22Rv1 (cell line): ENCODE measurements around the gene KCNIP4.

Source experiments
- H3K27ac ChIP-seq: fragments of 450-650 bp; 2 replicates; pipeline ENCODE4 v1.5.1; 2017
- ZFX ChIP-seq: fragments of 450-650 bp; IDR thresholded peaks from 2 replicates; pipeline ENCODE4 v1.6.1; 2017; ENCODE audit warnings: antibody characterized with exemption, borderline replicate concordance
- TF ChIP-seq, protein P1 (sequence below): fragments of 450-650 bp; IDR thresholded peaks from 2 replicates; pipeline ENCODE4 v1.5.1; 2017; ENCODE audit warnings: mild to moderate bottlenecking

Gene KCNIP4

DNA sequence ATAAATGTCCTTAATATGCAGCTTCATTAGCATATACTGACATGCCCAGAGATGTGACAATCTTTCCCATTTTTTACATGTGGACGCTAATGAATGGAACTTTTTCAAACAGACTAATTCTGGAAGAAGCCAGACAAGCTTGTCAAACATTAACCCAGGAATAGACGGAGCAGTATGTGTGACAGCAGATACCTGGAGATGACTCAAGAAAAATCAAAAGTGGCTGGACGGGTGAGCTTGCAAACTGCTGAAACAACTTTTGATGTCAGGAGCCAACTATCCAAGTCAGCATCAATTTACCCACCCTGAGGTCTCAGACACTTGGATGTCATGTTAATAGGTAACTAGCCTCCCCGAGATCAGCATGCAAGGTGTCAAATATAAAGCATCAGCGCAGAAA, 1065.3 kb downstream of the KCNIP4 start:
- H3K27ac ChIP-seq = peak overlapping the region; percentile 75
- TF ChIP-seq, protein P1, sequence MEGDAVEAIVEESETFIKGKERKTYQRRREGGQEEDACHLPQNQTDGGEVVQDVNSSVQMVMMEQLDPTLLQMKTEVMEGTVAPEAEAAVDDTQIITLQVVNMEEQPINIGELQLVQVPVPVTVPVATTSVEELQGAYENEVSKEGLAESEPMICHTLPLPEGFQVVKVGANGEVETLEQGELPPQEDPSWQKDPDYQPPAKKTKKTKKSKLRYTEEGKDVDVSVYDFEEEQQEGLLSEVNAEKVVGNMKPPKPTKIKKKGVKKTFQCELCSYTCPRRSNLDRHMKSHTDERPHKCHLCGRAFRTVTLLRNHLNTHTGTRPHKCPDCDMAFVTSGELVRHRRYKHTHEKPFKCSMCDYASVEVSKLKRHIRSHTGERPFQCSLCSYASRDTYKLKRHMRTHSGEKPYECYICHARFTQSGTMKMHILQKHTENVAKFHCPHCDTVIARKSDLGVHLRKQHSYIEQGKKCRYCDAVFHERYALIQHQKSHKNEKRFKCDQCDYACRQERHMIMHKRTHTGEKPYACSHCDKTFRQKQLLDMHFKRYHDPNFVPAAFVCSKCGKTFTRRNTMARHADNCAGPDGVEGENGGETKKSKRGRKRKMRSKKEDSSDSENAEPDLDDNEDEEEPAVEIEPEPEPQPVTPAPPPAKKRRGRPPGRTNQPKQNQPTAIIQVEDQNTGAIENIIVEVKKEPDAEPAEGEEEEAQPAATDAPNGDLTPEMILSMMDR = no peak
- TF ChIP-seq ZFX = no peak

DNA sequence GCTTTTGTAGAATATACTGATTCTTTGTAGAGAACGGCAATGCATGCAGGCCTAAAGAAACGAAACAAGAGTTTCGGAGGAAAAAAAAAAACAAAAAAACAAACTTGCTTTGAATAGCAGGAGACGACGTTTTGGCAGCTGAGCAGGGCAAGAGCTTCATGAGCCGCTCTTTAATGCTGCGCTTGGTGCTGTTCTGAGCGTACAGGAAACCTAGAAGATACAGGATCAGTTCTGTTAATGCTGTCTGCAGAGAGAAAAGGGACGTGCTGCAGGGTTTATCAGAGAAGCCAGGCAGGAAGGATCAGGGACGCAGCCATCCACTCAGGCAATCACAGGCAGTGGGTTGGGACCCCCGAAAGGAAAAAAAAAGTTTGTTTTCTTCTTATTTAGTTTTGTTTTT, 1066.1 kb downstream of the KCNIP4 start:
- peak overlapping the region; percentile 75 for H3K27ac ChIP-seq

DNA sequence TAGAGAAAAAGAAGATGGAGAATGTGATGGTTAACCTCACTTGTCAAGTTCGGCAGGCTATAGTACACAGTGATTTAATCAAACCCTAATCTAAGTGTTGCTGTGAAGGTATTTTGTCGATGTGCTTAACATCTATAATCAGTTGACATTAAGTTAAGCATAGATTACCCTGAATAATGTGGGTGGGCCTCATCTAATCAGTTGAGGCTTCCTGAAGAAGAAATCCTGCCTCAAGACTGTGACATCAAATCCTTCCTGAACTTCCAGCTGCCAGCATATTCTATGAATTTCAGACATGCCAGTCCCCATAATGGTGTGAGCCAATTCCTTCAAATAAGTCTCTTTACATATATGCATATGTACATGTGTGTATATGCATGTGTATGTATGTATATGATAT, 1066.9 kb downstream of the KCNIP4 start:
- H3K27ac ChIP-seq = no peak overlapping the region
- TF ChIP-seq, protein P1 = no peak
- no peak for TF ChIP-seq ZFX

More for the DNA sequence above, 1066.1 kb downstream of the KCNIP4 start:
- TF ChIP-seq ZFX = no peak

DNA sequence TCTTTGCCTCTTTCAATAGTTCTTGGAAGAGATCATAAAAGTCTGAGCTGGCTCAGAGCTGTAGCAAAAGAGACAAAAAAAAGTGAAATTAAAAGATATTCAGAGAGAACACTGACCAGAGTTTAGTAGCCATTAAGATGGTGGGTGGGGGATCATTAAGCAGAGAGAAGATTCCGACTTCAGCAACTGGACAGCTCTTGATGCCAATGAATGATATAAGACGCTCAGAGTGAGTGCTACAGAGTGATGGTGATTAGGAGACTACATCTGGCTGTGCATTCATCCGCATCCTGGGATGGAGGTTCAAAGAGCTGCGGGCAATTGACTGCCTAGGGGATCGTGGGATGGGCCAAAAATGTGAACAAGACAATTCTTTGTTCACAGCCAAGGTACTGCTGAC, 1069.8 kb downstream of the KCNIP4 start:
- TF ChIP-seq, protein P1 = no peak
- no peak for TF ChIP-seq ZFX
- no peak overlapping the region for H3K27ac ChIP-seq

DNA sequence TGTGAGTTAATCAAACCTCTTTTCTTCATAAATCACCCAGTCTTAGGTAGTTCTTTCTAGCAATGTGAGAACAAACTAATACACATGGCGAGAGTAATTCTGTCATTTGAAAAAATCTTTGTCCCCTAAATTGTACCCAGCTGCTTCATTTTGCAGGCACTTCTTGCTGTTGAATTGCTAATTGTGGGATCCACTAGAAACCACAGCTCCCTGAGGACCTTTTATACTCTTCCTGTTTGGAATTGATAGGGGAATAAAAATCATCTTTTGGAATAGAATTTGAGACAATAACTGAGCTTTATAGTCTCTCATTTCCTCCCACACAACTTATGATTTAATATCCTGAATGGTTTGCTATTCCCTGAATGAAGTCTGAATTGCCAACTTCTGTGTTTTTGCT, 1078.1 kb downstream of the KCNIP4 start:
- no peak for TF ChIP-seq ZFX
- TF ChIP-seq, protein P1 = no peak
- no peak overlapping the region for H3K27ac ChIP-seq

DNA sequence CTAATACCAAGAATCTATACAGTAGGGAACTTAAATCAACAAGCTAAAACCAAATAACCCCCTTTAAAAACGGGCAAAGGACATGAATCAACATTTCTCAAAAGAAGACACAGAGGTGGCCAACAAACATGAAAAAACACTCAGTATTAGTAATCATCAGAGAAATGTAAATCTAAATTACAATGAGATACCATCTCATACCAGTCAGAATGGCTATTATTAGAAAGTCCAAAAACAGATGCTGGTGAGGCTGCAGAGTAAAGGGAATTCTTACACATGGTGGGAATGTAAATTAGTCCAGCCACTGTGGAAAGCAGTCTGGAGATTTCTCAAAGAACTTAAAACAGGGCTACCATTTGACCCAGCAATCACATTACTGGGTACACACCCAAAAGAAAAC, 1080.5 kb downstream of the KCNIP4 start:
- H3K27ac ChIP-seq = no peak overlapping the region
- TF ChIP-seq, protein P1 = no peak
- no peak for TF ChIP-seq ZFX

DNA sequence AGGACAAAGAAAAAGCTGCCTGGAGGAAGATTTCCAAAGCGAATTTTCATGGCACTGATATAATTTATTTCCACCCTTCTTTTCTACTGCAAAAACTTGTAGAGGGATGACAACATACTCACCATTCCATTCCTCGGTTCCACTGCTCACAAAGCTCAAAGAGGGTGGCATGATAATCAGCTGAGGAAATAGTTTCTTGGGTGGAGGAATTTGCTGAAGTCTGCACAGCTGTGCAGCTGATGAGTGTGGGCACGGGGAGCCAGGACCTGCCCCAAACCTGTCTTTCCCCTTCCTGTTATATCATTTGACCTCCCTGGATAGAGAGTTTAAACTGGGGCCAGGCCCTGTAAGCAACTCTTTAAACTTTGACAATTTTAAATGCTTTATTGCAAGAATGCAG, 1087.7 kb downstream of the KCNIP4 start:
- TF ChIP-seq ZFX = no peak
- TF ChIP-seq, protein P1 = no peak
- no peak overlapping the region for H3K27ac ChIP-seq

DNA sequence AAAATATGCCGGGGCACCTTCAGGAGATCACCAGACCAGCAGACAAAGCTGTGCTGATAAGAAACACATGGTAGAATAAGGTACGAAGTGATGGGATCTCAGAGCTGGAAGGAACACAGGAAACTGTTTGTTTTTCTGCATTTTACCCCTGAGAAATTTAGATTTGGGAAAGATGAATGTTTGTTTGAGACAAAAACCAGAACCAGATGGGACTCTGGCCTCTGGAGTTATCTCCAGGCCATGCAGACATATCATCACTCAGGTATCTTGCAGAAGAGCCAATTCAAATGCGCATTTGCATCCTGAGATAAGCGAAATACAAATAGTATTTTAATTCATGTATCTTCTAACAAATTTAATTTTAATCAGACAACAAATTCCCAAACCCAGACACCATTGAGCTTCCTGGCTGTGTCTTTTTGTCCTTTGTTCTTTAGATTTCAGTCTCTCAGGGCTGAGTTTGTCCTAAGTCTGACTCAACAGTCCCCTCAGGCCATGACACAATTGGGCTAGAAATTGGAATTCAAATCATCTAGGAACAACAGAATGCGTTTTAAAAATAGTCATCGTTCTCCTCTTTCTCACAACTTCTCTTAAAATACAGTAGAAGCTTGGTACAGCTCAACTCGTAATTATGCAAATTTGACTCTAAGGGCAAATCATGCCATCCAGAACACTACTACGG, 1089.3 kb downstream of the KCNIP4 start:
- peak overlapping the region; percentile 23; the same call in 1 of the 2 replicates for H3K27ac ChIP-seq
- TF ChIP-seq ZFX = no peak
- TF ChIP-seq, protein P1 = no peak
